GM19452 (cell line): ENCODE measurements around the gene TRPC1.
"Not testable (repeated sequence)": the region's sequence is repeated elsewhere in the genome, so short reads cannot be mapped to it uniquely, and the experiment has no call there.

Experiments
- ATAC-seq: cut with Tn5 transposase; IDR thresholded peaks from one replicate; pipeline ENCODE4 v1.9.1; 2021; ENCODE audit not compliant: unreplicated experiment

TRPC1 gene

GRCh38 chr3:142750531-142750930 lies 26.7 kb downstream of the TRPC1 start:
- ATAC-seq = not testable (repeated sequence)

- not testable (repeated sequence) for ATAC-seq
These were observed 28.8 kb downstream of the TRPC1 start for GRCh38 chr3:142752605-142753004.

GRCh38 chr3:142754494-142754893 lies 30.7 kb downstream of the TRPC1 start:
- ATAC-seq = no peak

GRCh38 chr3:142768338-142768737 lies 44.5 kb downstream of the TRPC1 start:
- ATAC-seq = no peak

GRCh38 chr3:142777927-142778326 lies 54.1 kb downstream of the TRPC1 start:
- ATAC-seq = no peak

- no peak for ATAC-seq
These were observed 54.7 kb downstream of the TRPC1 start for GRCh38 chr3:142778541-142778940.

- ATAC-seq = no peak
These were observed 55.8 kb downstream of the TRPC1 start for GRCh38 chr3:142779591-142779990.

GRCh38 chr3:142782616-142783015 lies 58.8 kb downstream of the TRPC1 start:
- ATAC-seq = no peak

GRCh38 chr3:142784228-142784627 lies 60.4 kb downstream of the TRPC1 start:
- no peak for ATAC-seq

- no peak for ATAC-seq
These were observed 62.2 kb downstream of the TRPC1 start for GRCh38 chr3:142785996-142786395.

GRCh38 chr3:142787719-142788118 lies 63.9 kb downstream of the TRPC1 start:
- ATAC-seq = no peak

- ATAC-seq = no peak
These were observed 70.7 kb downstream of the TRPC1 start for GRCh38 chr3:142794508-142794907.

- ATAC-seq = no peak
These were observed 71.5 kb downstream of the TRPC1 start for GRCh38 chr3:142795332-142795731.

GRCh38 chr3:142796823-142797222 lies 73.0 kb downstream of the TRPC1 start:
- no peak for ATAC-seq

GRCh38 chr3:142801746-142802145 lies 77.9 kb downstream of the TRPC1 start:
- no peak for ATAC-seq

- no peak for ATAC-seq
These were observed 79.1 kb downstream of the TRPC1 start for GRCh38 chr3:142802891-142803290.

GRCh38 chr3:142808103-142808917 lies 84.5 kb downstream of the TRPC1 start:
- no peak for ATAC-seq

- ATAC-seq = no peak
These were observed 85.4 kb downstream of the TRPC1 start for GRCh38 chr3:142809259-142809658.

- ATAC-seq = no peak
These were observed 92.0 kb downstream of the TRPC1 start for GRCh38 chr3:142815803-142816202.

- no peak for ATAC-seq
These were observed 93.5 kb downstream of the TRPC1 start for GRCh38 chr3:142817356-142817755.

- ATAC-seq = no peak
These were observed 94.1 kb downstream of the TRPC1 start for GRCh38 chr3:142817897-142818296.

GRCh38 chr3:142818651-142819050 lies 94.8 kb downstream of the TRPC1 start:
- ATAC-seq = no peak

GRCh38 chr3:142819179-142819578 lies 95.3 kb downstream of the TRPC1 start:
- no peak for ATAC-seq
